NB4 (cell line): ENCODE data around the gene UMOD.

Experiments used
- CTCF ChIP-seq: IDR thresholded peaks from one replicate; pipeline ENCODE4 v1.5.1; 2012; ENCODE audit warnings: low read depth, low read length
- MYC ChIP-seq: IDR thresholded peaks from 2 replicates; pipeline ENCODE4 v1.6.1; 2011; ENCODE audit warnings: low read depth, low read length
- POLR2A ChIP-seq: IDR thresholded peaks from 2 replicates; pipeline ENCODE4 v1.6.1; 2011; ENCODE audit warnings: mild to moderate bottlenecking; ENCODE audit not compliant: insufficient read length; ENCODE audit errors: extremely low read depth

- TF ChIP-seq POLR2A (no peak), MYC (no peak), CTCF (no peak)
These were observed 34.5 kb downstream of the UMOD start for GRCh38 chr16:20318006-20318405.
